Left lung (tissue), 10 donors: ENCODE results near the gene SCNN1B. TPM values are rescaled to one million over a fixed set of nuclear protein-coding genes. Genes with fewer than 3 reads are reported as not detected.
A peak's percentile ranks its signal among the peaks of the same experiment; 100 is the strongest.
"Not testable (repeated sequence)": the region's sequence is repeated elsewhere in the genome, so short reads cannot be mapped to it uniquely, and the experiment has no call there.

ENCODE experiments used
- ATAC-seq: fragments of 200-7000 bp; cut with Tn5 transposase; one replicate; pipeline ENCODE4 v1.9.1; 2020; ENCODE audit warnings: moderate library complexity
- DNase-seq, 4 donors: peaks; one replicate each; pipeline ENCODE4 v3.0.0-alpha.2; 2013 to 2020
- H3K27ac ChIP-seq, 2 donors: fragments of 200-600 bp; sonication (generic) in 1 of 2; one replicate each; pipeline versions ENCODE4 v1.5.0 to v1.8.0; 2020 to 2021
- H3K27me3 ChIP-seq, 2 donors: fragments of 200-600 bp; sonication (generic) in 1 of 2; one replicate each; pipeline versions ENCODE4 v1.5.0 to v1.8.0; 2020 to 2021
- H3K36me3 ChIP-seq, 2 donors: fragments of 200-600 bp; sonication (generic) in 1 of 2; one replicate each; pipeline versions ENCODE4 v1.5.0 to v1.8.0; 2020 to 2021
- H3K4me1 ChIP-seq, 2 donors: fragments of 200-600 bp; one replicate each; pipeline ENCODE4 v1.8.0; 2021
- H3K4me3 ChIP-seq, 2 donors: fragments of 200-600 bp; sonication (generic) in 1 of 2; one replicate each; pipeline versions ENCODE4 v1.5.0 to v1.8.0; 2020 to 2021; ENCODE audit warnings: mild to moderate bottlenecking in 1 of 2
- H3K9me3 ChIP-seq, 2 donors: fragments of 200-600 bp; sonication (generic) in 1 of 2; one replicate each; pipeline versions ENCODE4 v1.5.0 to v1.8.0; 2020 to 2021
- CTCF ChIP-seq, 2 donors: fragments of 200-600 bp; sonication (generic) in 1 of 2; IDR thresholded peaks; one replicate each; pipeline versions ENCODE4 v1.5.0 to v1.8.0; 2021; ENCODE audit warnings: antibody characterized with exemption in 2 of 2
- intact Hi-C, 2 donors: fragments of 100-400 bp; cut with DNase I; formaldehyde crosslinking; loops; one replicate each; pipeline versions ENCODE4 v1.11.2 to v1.14.2; 2022
- polyA plus RNA-seq, 6 donors: library from polyadenylated mRNA; unstranded; fragments of 120-200 nt; gene quantifications; one replicate each; pipeline ENCODE4 v1.2.1, GENCODE V29; 2013; ENCODE audit not compliant: insufficient read length in 6 of 6
- total RNA-seq, 2 donors: library from RNA; stranded (reverse); fragmentation: NEBNext Ultra II Directional; extraction: Animal tissue kit (Norgen Biotek cat#: 25700); gene quantifications; one replicate each; pipeline ENCODE4 v1.2.1, GENCODE V29; 2021
- donor health status: DM: no; HTN: yes; CAD: no.
- donor health status: DM: no; HTN: no; CAD: no.

Gene SCNN1B
- total and polyA plus RNA-seq, 8 donors, result 2.4 to 28.6 (median 3.4) TPM

- H3K27ac ChIP-seq, result no peak overlapping the region
- TF ChIP-seq CTCF (IDR thresholded peaks at IDR 0.05), result no peak
- ATAC-seq (no peak), DNase-seq (peak in 1 of 4 donors; percentile 28)
- no peaks in the 10 kb centered on the region for H3K36me3 ChIP-seq
- H3K4me3 ChIP-seq, result no peak overlapping the region
- intact Hi-C loops, result no loop called here
- H3K9me3 ChIP-seq, result no peaks in the 10 kb centered on the region
- H3K4me1 ChIP-seq, result no peaks in the 10 kb centered on the region
- no peaks in the 10 kb centered on the region for H3K27me3 ChIP-seq
These were observed 76.2 kb downstream of the SCNN1B start for GRCh38 chr16:23378256-23378655.

- H3K9me3 ChIP-seq, result no peaks in the 10 kb centered on the region
- H3K27me3 ChIP-seq, result no peaks in the 10 kb centered on the region
- DNase-seq (no peak), ATAC-seq (no peak)
- no peak for TF ChIP-seq CTCF (IDR thresholded peaks at IDR 0.05)
- no peak overlapping the region for H3K27ac ChIP-seq
- intact Hi-C loops, result no loop called here
- no peaks in the 10 kb centered on the region for H3K36me3 ChIP-seq
- H3K4me3 ChIP-seq, result no peak overlapping the region
- H3K4me1 ChIP-seq, result no peaks in the 10 kb centered on the region
These were observed 76.8 kb downstream of the SCNN1B start for GRCh38 chr16:23378921-23379320.

- Histone ChIP-seq H3K27ac (no peak overlapping the region), H3K9me3 (no peaks in the 10 kb centered on the region), H3K36me3 (no peaks in the 10 kb centered on the region), H3K27me3 (no peaks in the 10 kb centered on the region), H3K4me1 (no peaks in the 10 kb centered on the region), H3K4me3 (no peak overlapping the region)
- ATAC-seq, result no peak
- TF ChIP-seq CTCF (IDR thresholded peaks at IDR 0.05), result no peak
- intact Hi-C loops, result no loop called here
- peak in 1 of 4 donors; percentile 69 for DNase-seq
These were observed 77.6 kb downstream of the SCNN1B start for GRCh38 chr16:23379707-23380106.

GRCh38 chr16:23380501-23380951 lies 78.4 kb downstream of the SCNN1B start:
- ATAC-seq (no peak), DNase-seq (no peak)
- Histone ChIP-seq H3K36me3 (no peaks in the 10 kb centered on the region), H3K4me3 (no peak overlapping the region), H3K4me1 (no peaks in the 10 kb centered on the region), H3K27ac (no peak overlapping the region), H3K27me3 (no peaks in the 10 kb centered on the region), H3K9me3 (no peaks in the 10 kb centered on the region)
- intact Hi-C loops, result no loop called here
- no peak for TF ChIP-seq CTCF (IDR thresholded peaks at IDR 0.05)

GRCh38 chr16:23381702-23382101 lies 79.6 kb downstream of the SCNN1B start:
- H3K4me1 ChIP-seq, H3K36me3 ChIP-seq, H3K9me3 ChIP-seq, ATAC-seq, intact Hi-C loops, H3K4me3 ChIP-seq, H3K27me3 ChIP-seq, H3K27ac ChIP-seq, DNase-seq: not testable (repeated sequence)

- DNase-seq (peak in 1 of 4 donors; percentile 62), ATAC-seq (peak; percentile 89)
- Histone ChIP-seq H3K9me3 (no peaks in the 10 kb centered on the region), H3K4me1 (no peaks in the 10 kb centered on the region), H3K4me3 (no peak overlapping the region), H3K27me3 (no peaks in the 10 kb centered on the region), H3K27ac (no peak overlapping the region), H3K36me3 (no peaks in the 10 kb centered on the region)
- no peak for TF ChIP-seq CTCF (IDR thresholded peaks at IDR 0.05)
- intact Hi-C loops, result no loop called here
These were observed 80.2 kb downstream of the SCNN1B start for GRCh38 chr16:23382279-23382678.
